Activated B cell treated with CpG ODN at 0.5 μM for 24 hours (primary cell): ENCODE results near the gene OVOL1. TPM values are rescaled to one million over a fixed set of nuclear protein-coding genes. Genes with fewer than 3 reads are reported as not detected.

Experiments used
- ATAC-seq: fragments of 200-7000 bp; cut with Tn5 transposase; one replicate; pipeline ENCODE4 v1.10.0; 2021; ENCODE audit warnings: low read depth, mild to moderate bottlenecking, moderate library complexity
- CTCF ChIA-PET: fragments of 350-600 bp; sonication (Branson Sonifier 250); formaldehyde crosslinking; loops from one replicate; lab custom pipeline; 2021; ENCODE audit warnings: antibody characterized with exemption; lab: Charles Lee
- POLR2A ChIA-PET: fragments of 350-600 bp; sonication (Branson Sonifier 250); formaldehyde crosslinking; loops from one replicate; lab custom pipeline; 2021; ENCODE audit warnings: antibody characterized with exemption; lab: Charles Lee
- DNase-seq: peaks from one replicate; pipeline ENCODE4 v3.0.0; 2022
- H3K27ac Mint-ChIP-seq: one replicate; pipeline ENCODE4 v1.8.0; 2020; ENCODE audit warnings: mixed read lengths
- H3K27me3 Mint-ChIP-seq: one replicate; pipeline ENCODE4 v1.8.0; 2021; ENCODE audit warnings: mixed read lengths
- H3K36me3 Mint-ChIP-seq: one replicate; pipeline ENCODE4 v1.8.0; 2021; ENCODE audit warnings: low read depth, mixed read lengths
- H3K4me1 Mint-ChIP-seq: one replicate; pipeline ENCODE4 v1.8.0; 2021; ENCODE audit warnings: mixed read lengths
- H3K4me3 Mint-ChIP-seq: one replicate; pipeline ENCODE4 v1.8.0; 2020; ENCODE audit warnings: mild to moderate bottlenecking, mixed read lengths
- H3K9me3 Mint-ChIP-seq: one replicate; pipeline ENCODE4 v1.8.0; 2020; ENCODE audit warnings: mixed read lengths
- CTCF ChIP-seq: fragments of 200-600 bp; IDR thresholded peaks from one replicate; pipeline ENCODE4 v1.8.0; 2022; ENCODE audit warnings: antibody characterized with exemption, mild to moderate bottlenecking
- intact Hi-C: fragments of 100-400 bp; cut with micrococcal nuclease; formaldehyde crosslinking; loops from one replicate; pipeline ENCODE4 v1.15.1; 2024
- total RNA-seq: library from RNA; stranded (reverse); gene quantifications from 2 replicates; pipeline ENCODE4 v1.2.3, GENCODE V29; 2022

The OVOL1 gene
- total RNA-seq, 1 donor from 2014 or later, result 0.09 TPM

- ChIA-PET CTCF (interaction anchor here (1.2 to 6.1 kb wide), 11 partner anchors 10 to 113 kb away, joined by 3 to 62 read pairs (median 6); partner anchors contain the start of genes AP5B1 and KAT5), POLR2A (interaction anchor here (0.6 to 3.4 kb wide), 7 partner anchors 12 to 180 kb away, joined by 3 to 26 read pairs (median 4); partner anchors contain the start of genes AP5B1, KAT5 and SIPA1)
- peak overlapping the region; percentile 63 for H3K27ac Mint-ChIP-seq
- no peaks in the 10 kb centered on the region for H3K27me3 Mint-ChIP-seq
- DNase-seq (peak; percentile 95), ATAC-seq (peak; percentile 95)
- peaks cover 14% of the 10 kb centered on the region for H3K4me1 Mint-ChIP-seq
- H3K36me3 Mint-ChIP-seq, result no peaks in the 10 kb centered on the region
- intact Hi-C loops, result loop anchor here (1.0 kb wide), 7 partner anchors 27 to 277 kb away; partner anchors contain the start of gene AP5B1
- peak overlapping the region; percentile 77 for H3K4me3 Mint-ChIP-seq
- no peaks in the 10 kb centered on the region for H3K9me3 Mint-ChIP-seq
- TF ChIP-seq CTCF, result peak; percentile 96
These were observed 31.2 kb downstream of the OVOL1 start for GRCh38 chr11:65817835-65818680.

GRCh38 chr11:65821107-65821506 is 34.2 kb downstream of the OVOL1 start:
- no peak overlapping the region for H3K4me3 Mint-ChIP-seq
- H3K9me3 Mint-ChIP-seq, result no peaks in the 10 kb centered on the region
- DNase-seq (no peak), ATAC-seq (no peak)
- no peaks in the 10 kb centered on the region for H3K36me3 Mint-ChIP-seq
- H3K27ac Mint-ChIP-seq, result no peak overlapping the region
- POLR2A ChIA-PET, result no interaction called here
- CTCF ChIA-PET, result no interaction called here
- no peaks in the 10 kb centered on the region for H3K27me3 Mint-ChIP-seq
- H3K4me1 Mint-ChIP-seq, result peaks cover 14% of the 10 kb centered on the region
- intact Hi-C loops, result no loop called here
- no peak for TF ChIP-seq CTCF

GRCh38 chr11:65822776-65823528 is 36.1 kb downstream of the OVOL1 start:
- H3K27me3 Mint-ChIP-seq, result no peaks in the 10 kb centered on the region
- POLR2A ChIA-PET, result interaction anchor here (0.6 to 1.2 kb wide), 2 partner anchors 43 to 82 kb away, joined by 3 to 5 read pairs; no protein-coding TSS in a partner anchor
- no peak overlapping the region for H3K4me3 Mint-ChIP-seq
- TF ChIP-seq CTCF, result no peak
- no peak overlapping the region for H3K27ac Mint-ChIP-seq
- intact Hi-C loops, result no loop called here
- H3K9me3 Mint-ChIP-seq, result no peaks in the 10 kb centered on the region
- peaks cover 3% of the 10 kb centered on the region for H3K4me1 Mint-ChIP-seq
- H3K36me3 Mint-ChIP-seq, result no peaks in the 10 kb centered on the region
- CTCF ChIA-PET, result interaction anchor here (0.9 to 1.4 kb wide), 2 partner anchors 10 to 111 kb away, joined by 3 to 4 read pairs; no protein-coding TSS in a partner anchor
- no peak for DNase-seq
- no peak for ATAC-seq

GRCh38 chr11:65826984-65827735 is 40.3 kb downstream of the OVOL1 start:
- TF ChIP-seq CTCF, result no peak
- no peaks in the 10 kb centered on the region for H3K9me3 Mint-ChIP-seq
- H3K27ac Mint-ChIP-seq, result no peak overlapping the region
- intact Hi-C loops, result no loop called here
- no peak overlapping the region for H3K4me3 Mint-ChIP-seq
- no peaks in the 10 kb centered on the region for H3K36me3 Mint-ChIP-seq
- ATAC-seq (no peak), DNase-seq (no peak)
- no peaks in the 10 kb centered on the region for H3K27me3 Mint-ChIP-seq
- ChIA-PET CTCF (interaction anchor here (0.5 to 1.3 kb wide), 4 partner anchors 25 to 195 kb away, joined by 3 to 4 read pairs (median 3); no protein-coding TSS in a partner anchor), POLR2A (interaction anchor here (1.8 kb wide), 1 partner anchor 33 kb away, joined by 6 read pairs; the partner anchor contains the start of gene MUS81)
- H3K4me1 Mint-ChIP-seq, result no peaks in the 10 kb centered on the region
